ENCODE results near the gene MACROD2. TPM values are rescaled to one million over a fixed set of nuclear protein-coding genes. Genes with fewer than 3 reads are reported as not detected.

MACROD2 gene
- total and polyA plus RNA-seq, 8 donors: 0.78 to 31.3 (median 10.9) TPM; not detected in 1

- H3K27me3 ChIP-seq: no peaks in the 10 kb centered on the region
- no peak overlapping the region for H3K27ac ChIP-seq
- no peak overlapping the region for H3K4me3 ChIP-seq
- TF ChIP-seq POLR2A (IDR thresholded peaks at IDR 0.05): no peak
- TF ChIP-seq POLR2AphosphoS5 (IDR thresholded peaks at IDR 0.05): no peak
- TF ChIP-seq EP300 (IDR thresholded peaks at IDR 0.05): no peak
- TF ChIP-seq CTCF (IDR thresholded peaks at IDR 0.05): no peak
- H3K4me1 ChIP-seq: no peaks in the 10 kb centered on the region
- no peak for DNase-seq
- intact Hi-C loops (cut with DNase I; ENCODE audit: low total_unique reads): no loop called here
- WGBS, 5 donors: 85 to 97% (median 91%) methylated on average over 1 of the region's 1 CpG
- H3K36me3 ChIP-seq: no peaks in the 10 kb centered on the region
- H3K9me3 ChIP-seq: no peaks in the 10 kb centered on the region
Observed at GRCh38 chr20:14518648-14519047, 523.3 kb downstream of the MACROD2 start.

GRCh38 chr20:14521016-14521415, 525.7 kb downstream of the MACROD2 start:
- Histone ChIP-seq H3K36me3 (no peaks in the 10 kb centered on the region), H3K27me3 (no peaks in the 10 kb centered on the region), H3K9me3 (no peaks in the 10 kb centered on the region), H3K4me3 (no peak overlapping the region), H3K4me1 (no peaks in the 10 kb centered on the region), H3K27ac (no peak overlapping the region)
- TF ChIP-seq POLR2AphosphoS5 (IDR thresholded peaks at IDR 0.05) (no peak), EP300 (IDR thresholded peaks at IDR 0.05) (no peak), CTCF (IDR thresholded peaks at IDR 0.05) (no peak), POLR2A (IDR thresholded peaks at IDR 0.05) (no peak)
- intact Hi-C loops (cut with DNase I; ENCODE audit: low total_unique reads): no loop called here
- DNase-seq: no peak

- Histone ChIP-seq H3K27ac (no peak overlapping the region), H3K27me3 (no peaks in the 10 kb centered on the region), H3K4me3 (no peak overlapping the region), H3K4me1 (no peaks in the 10 kb centered on the region), H3K9me3 (no peaks in the 10 kb centered on the region), H3K36me3 (no peaks in the 10 kb centered on the region)
- WGBS, 5 donors: 77 to 95% (median 82%) methylated on average over 1 of the region's 1 CpG
- intact Hi-C loops (cut with DNase I; ENCODE audit: low total_unique reads): no loop called here
- TF ChIP-seq POLR2AphosphoS5 (IDR thresholded peaks at IDR 0.05): no peak
- no peak for TF ChIP-seq POLR2A (IDR thresholded peaks at IDR 0.05)
- TF ChIP-seq CTCF (IDR thresholded peaks at IDR 0.05): no peak
- no peak for TF ChIP-seq EP300 (IDR thresholded peaks at IDR 0.05)
- no peak for DNase-seq
Observed at GRCh38 chr20:14521436-14521835, 526.1 kb downstream of the MACROD2 start.

GRCh38 chr20:14522595-14522994, 527.3 kb downstream of the MACROD2 start:
- no peaks in the 10 kb centered on the region for H3K36me3 ChIP-seq
- TF ChIP-seq EP300 (IDR thresholded peaks at IDR 0.05) (no peak), POLR2A (IDR thresholded peaks at IDR 0.05) (no peak), POLR2AphosphoS5 (IDR thresholded peaks at IDR 0.05) (no peak), CTCF (IDR thresholded peaks at IDR 0.05) (no peak)
- no peak overlapping the region for H3K4me3 ChIP-seq
- H3K9me3 ChIP-seq: no peaks in the 10 kb centered on the region
- no peaks in the 10 kb centered on the region for H3K27me3 ChIP-seq
- H3K4me1 ChIP-seq: no peaks in the 10 kb centered on the region
- DNase-seq: no peak
- 75 to 81% (median 77%) methylated on average over 5 of the region's 5 CpGs for WGBS, 5 donors
- intact Hi-C loops (cut with DNase I; ENCODE audit: low total_unique reads): no loop called here
- H3K27ac ChIP-seq: no peak overlapping the region
